Sigmoid colon (tissue), 4 donors: ENCODE data around the gene NFIA.

Source experiments
- EP300 ChIP-seq, 4 donors: sonication (generic); formaldehyde crosslinking; IDR thresholded peaks; one replicate each; pipeline ENCODE4 v1.6.1; 2017; ENCODE audit warnings: antibody characterized with exemption in 4 of 4
- TF ChIP-seq, protein P1 (sequence below), 4 experiments: fragments of 450-650 bp in 3 of 4; fragments of 200-600 bp in 1 of 4; IDR thresholded peaks; one replicate each; pipeline ENCODE4 v1.5.1; 2016 to 2019; ENCODE audit warnings: antibody characterized with exemption in 4 of 4, mild to moderate bottlenecking in 3 of 4, moderate library complexity in 2 of 4

DNA sequence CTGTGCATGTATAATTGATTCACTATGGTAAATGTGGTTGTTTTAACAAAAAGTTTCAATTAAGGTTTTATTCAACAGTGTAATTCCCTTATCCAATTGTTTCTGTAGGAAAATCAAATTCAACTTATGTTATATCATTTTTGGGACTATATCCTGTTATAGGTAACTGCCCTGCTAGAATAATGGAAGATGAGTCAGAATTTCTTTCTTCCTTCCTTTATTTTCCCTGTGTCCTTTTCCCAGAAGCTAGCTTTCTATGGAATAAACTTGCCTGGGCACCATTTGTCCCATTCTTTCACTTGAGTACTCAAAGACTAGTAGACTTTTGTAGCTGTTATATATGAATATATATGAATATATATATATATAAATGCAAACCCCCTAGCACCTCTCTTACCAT is 341.3 kb downstream of the NFIA start:
- no peak for TF ChIP-seq EP300 (IDR thresholded peaks at IDR 0.05)
- TF ChIP-seq, protein P1, sequence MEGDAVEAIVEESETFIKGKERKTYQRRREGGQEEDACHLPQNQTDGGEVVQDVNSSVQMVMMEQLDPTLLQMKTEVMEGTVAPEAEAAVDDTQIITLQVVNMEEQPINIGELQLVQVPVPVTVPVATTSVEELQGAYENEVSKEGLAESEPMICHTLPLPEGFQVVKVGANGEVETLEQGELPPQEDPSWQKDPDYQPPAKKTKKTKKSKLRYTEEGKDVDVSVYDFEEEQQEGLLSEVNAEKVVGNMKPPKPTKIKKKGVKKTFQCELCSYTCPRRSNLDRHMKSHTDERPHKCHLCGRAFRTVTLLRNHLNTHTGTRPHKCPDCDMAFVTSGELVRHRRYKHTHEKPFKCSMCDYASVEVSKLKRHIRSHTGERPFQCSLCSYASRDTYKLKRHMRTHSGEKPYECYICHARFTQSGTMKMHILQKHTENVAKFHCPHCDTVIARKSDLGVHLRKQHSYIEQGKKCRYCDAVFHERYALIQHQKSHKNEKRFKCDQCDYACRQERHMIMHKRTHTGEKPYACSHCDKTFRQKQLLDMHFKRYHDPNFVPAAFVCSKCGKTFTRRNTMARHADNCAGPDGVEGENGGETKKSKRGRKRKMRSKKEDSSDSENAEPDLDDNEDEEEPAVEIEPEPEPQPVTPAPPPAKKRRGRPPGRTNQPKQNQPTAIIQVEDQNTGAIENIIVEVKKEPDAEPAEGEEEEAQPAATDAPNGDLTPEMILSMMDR (IDR thresholded peaks at IDR 0.05), result no peak
